ENCODE data around the gene MRPL41.
A peak's percentile ranks its signal among the peaks of the same experiment; 100 is the strongest.
"Not testable (repeated sequence)": the region's sequence is repeated elsewhere in the genome, so short reads cannot be mapped to it uniquely, and the experiment has no call there.

MRPL41 gene

GRCh38 chr9:137551264-137552021, at the start of gene MRPL41:
Gene MRPL41, plus strand, starts transcription at chr9:137551879. Its CDS starts 203 bp downstream, at chr9:137552082.
- DNase-seq: peak; percentile 92

- no peak for DNase-seq
Measured at GRCh38 chr9:137502008-137502911, 49.4 kb upstream of the MRPL41 start.

GRCh38 chr9:137504432-137504777, 47.3 kb upstream of the MRPL41 start:
- no peak for DNase-seq

- DNase-seq: no peak
Measured at GRCh38 chr9:137505421-137506140, 46.1 kb upstream of the MRPL41 start.

- no peak for DNase-seq
Measured at GRCh38 chr9:137506274-137506673, 45.4 kb upstream of the MRPL41 start.

- DNase-seq: no peak
Measured at GRCh38 chr9:137506702-137507171, 44.9 kb upstream of the MRPL41 start.

GRCh38 chr9:137509198-137509597, 42.5 kb upstream of the MRPL41 start:
- DNase-seq: no peak

- not testable (repeated sequence) for DNase-seq
Measured at GRCh38 chr9:137511126-137511525, 40.6 kb upstream of the MRPL41 start.

- DNase-seq: no peak
Measured at GRCh38 chr9:137511758-137512463, 39.8 kb upstream of the MRPL41 start.

GRCh38 chr9:137513136-137513535, 38.5 kb upstream of the MRPL41 start:
- not testable (repeated sequence) for DNase-seq

- not testable (repeated sequence) for DNase-seq
Measured at GRCh38 chr9:137513801-137514570, 37.7 kb upstream of the MRPL41 start.

GRCh38 chr9:137514691-137515337, 36.9 kb upstream of the MRPL41 start:
- no peak for DNase-seq

GRCh38 chr9:137515338-137515724, 36.3 kb upstream of the MRPL41 start:
- DNase-seq: no peak

GRCh38 chr9:137516144-137516917, 35.3 kb upstream of the MRPL41 start:
- DNase-seq: no peak

- DNase-seq: not testable (repeated sequence)
Measured at GRCh38 chr9:137518661-137519459, 32.8 kb upstream of the MRPL41 start.

- DNase-seq: no peak
Measured at GRCh38 chr9:137519553-137519952, 32.1 kb upstream of the MRPL41 start.

- no peak for DNase-seq
Measured at GRCh38 chr9:137520614-137521404, 30.9 kb upstream of the MRPL41 start.

- DNase-seq: no peak
Measured at GRCh38 chr9:137521405-137521985, 30.2 kb upstream of the MRPL41 start.

Measured in activated CD8-positive, alpha-beta memory T cell treated with anti-CD3 and anti-CD28 coated beads for 24 hours (primary cell).